Measurements from ENCODE around the gene FLNC. TPM values are rescaled to one million over a fixed set of nuclear protein-coding genes. Genes with fewer than 3 reads are reported as not detected.

The FLNC gene
- total RNA-seq, 1 experiment from 2014 or later, result 0.42 TPM

GRCh38 chr7:128859232-128860157 is 29.3 kb downstream of the FLNC start:
- no TSS peak for BruUV-seq (replicated peaks)
- H3K27ac Mint-ChIP-seq (ENCODE audit: unreplicated experiment), result no peak overlapping the region
- H3K9me3 Mint-ChIP-seq (ENCODE audit: low read depth, unreplicated experiment), result no peaks in the 10 kb centered on the region
- H3K36me3 Mint-ChIP-seq (ENCODE audit: insufficient read depth, unreplicated experiment), result peaks cover 22% of the 10 kb centered on the region
- H3K4me1 Mint-ChIP-seq (ENCODE audit: low read depth, unreplicated experiment), result peaks cover 8% of the 10 kb centered on the region
- TF ChIP-seq CTCF (IDR thresholded peaks at IDR 0.05; ENCODE audit: unreplicated experiment), result no peak
- CTCF ChIA-PET, result interaction anchor here (0.9 to 1.1 kb wide), 3 partner anchors 9 to 232 kb away, joined by 3 to 4 read pairs (median 3); no protein-coding TSS in a partner anchor
- no peak overlapping the region for H3K4me3 Mint-ChIP-seq (ENCODE audit: low read depth, unreplicated experiment)
- DNase-seq, result no peak
- intact Hi-C loops (cut with micrococcal nuclease; ENCODE audit: unreplicated experiment), result loop anchor here (10.0 kb wide), 1 partner anchor 75 kb away; no protein-coding TSS in a partner anchor
- peaks cover 26% of the 10 kb centered on the region for H3K27me3 Mint-ChIP-seq (ENCODE audit: unreplicated experiment)

- Mint-ChIP-seq H3K9me3 (ENCODE audit: low read depth, unreplicated experiment) (no peaks in the 10 kb centered on the region), H3K27ac (ENCODE audit: unreplicated experiment) (no peak overlapping the region), H3K4me1 (ENCODE audit: low read depth, unreplicated experiment) (peaks cover 8% of the 10 kb centered on the region), H3K36me3 (ENCODE audit: insufficient read depth, unreplicated experiment) (peaks cover 27% of the 10 kb centered on the region), H3K27me3 (ENCODE audit: unreplicated experiment) (peaks cover 20% of the 10 kb centered on the region), H3K4me3 (ENCODE audit: low read depth, unreplicated experiment) (no peak overlapping the region)
- intact Hi-C loops (cut with micrococcal nuclease; ENCODE audit: unreplicated experiment), result loop anchor here (10.0 kb wide), 1 partner anchor 76 kb away; no protein-coding TSS in a partner anchor
- DNase-seq, result no peak
- TF ChIP-seq CTCF (IDR thresholded peaks at IDR 0.05; ENCODE audit: unreplicated experiment), result no peak
- CTCF ChIA-PET, result interaction anchor here (0.6 to 1.1 kb wide), 4 partner anchors 10 to 231 kb away, joined by 3 to 4 read pairs (median 3); no protein-coding TSS in a partner anchor
- no TSS peak for BruUV-seq (replicated peaks)
These were observed 30.2 kb downstream of the FLNC start for GRCh38 chr7:128860158-128861073.

- Mint-ChIP-seq H3K27me3 (ENCODE audit: unreplicated experiment) (peaks cover 8% of the 10 kb centered on the region), H3K4me3 (ENCODE audit: low read depth, unreplicated experiment) (peak overlapping the region; percentile 90), H3K36me3 (ENCODE audit: insufficient read depth, unreplicated experiment) (peaks cover 32% of the 10 kb centered on the region), H3K9me3 (ENCODE audit: low read depth, unreplicated experiment) (no peaks in the 10 kb centered on the region), H3K4me1 (ENCODE audit: low read depth, unreplicated experiment) (peaks cover 8% of the 10 kb centered on the region), H3K27ac (ENCODE audit: unreplicated experiment) (peak overlapping the region; percentile 82)
- no peak for TF ChIP-seq CTCF (IDR thresholded peaks at IDR 0.05; ENCODE audit: unreplicated experiment)
- BruUV-seq (replicated peaks), result no TSS peak
- CTCF ChIA-PET, result interaction anchor here (0.5 to 1.9 kb wide), 2 partner anchors 230 to 393 kb away, joined by 3 to 9 read pairs; no protein-coding TSS in a partner anchor
- intact Hi-C loops (cut with micrococcal nuclease; ENCODE audit: unreplicated experiment), result loop anchor here (2.0 to 10.0 kb wide), 2 partner anchors 77 to 229 kb away; no protein-coding TSS in a partner anchor
- DNase-seq, result no peak
These were observed 31.9 kb downstream of the FLNC start for GRCh38 chr7:128861957-128862570.
